Tibial artery (tissue), 4 donors: ENCODE results near the gene ACAD9.

Experiments used
- DNase-seq, 2 donors: peaks; one replicate each; pipeline ENCODE4 v3.0.0-alpha.2; 2019
- H3K27ac ChIP-seq, 2 donors: fragments of 200-600 bp; sonication (generic) in 1 of 2; 1 replicate in 1 of 2; 2 replicates in 1 of 2; pipeline ENCODE4 v1.5.1; 2018 to 2019; ENCODE audit warnings: mild to moderate bottlenecking in 1 of 2
- H3K27me3 ChIP-seq, 2 donors: fragments of 200-600 bp; sonication (generic) in 1 of 2; one replicate each; pipeline versions ENCODE4 v1.5.1 to v1.6.0; 2016 to 2019
- H3K36me3 ChIP-seq, 3 donors: fragments of 200-600 bp; sonication (generic) in 2 of 3; one replicate each; pipeline ENCODE4 v1.5.1; 2016 to 2019; ENCODE audit warnings: mild to moderate bottlenecking in 2 of 3
- H3K4me1 ChIP-seq, 4 donors: fragments of 200-600 bp; sonication (generic) in 2 of 4; 1 replicate in 3 of 4; 2 replicates in 1 of 4; pipeline ENCODE4 v1.5.1; 2016 to 2019
- H3K4me3 ChIP-seq, 2 donors: fragments of 200-600 bp; sonication (generic) in 1 of 2; 1 replicate in 1 of 2; 2 replicates in 1 of 2; pipeline ENCODE4 v1.5.1; 2018 to 2019; ENCODE audit warnings: mild to moderate bottlenecking in 2 of 2
- H3K9me3 ChIP-seq, 3 donors: fragments of 200-600 bp; sonication (generic) in 1 of 3; one replicate each; pipeline ENCODE4 v1.5.1; 2016 to 2019
- CTCF ChIP-seq, 2 experiments: fragments of 200-600 bp in 1 of 2; fragments of 450-650 bp in 1 of 2; IDR thresholded peaks; one replicate each; pipeline ENCODE4 v1.5.1; 2017 to 2019; ENCODE audit warnings: antibody characterized with exemption in 2 of 2, mild to moderate bottlenecking in 1 of 2, moderate library complexity in 1 of 2
- intact Hi-C: fragments of 100-400 bp; cut with DNase I; formaldehyde crosslinking; loops from one replicate; pipeline ENCODE4 v1.15.0; 2023; ENCODE audit warnings: low total_unique reads

ACAD9 gene

GRCh38 chr3:128932516-128933212, 53.2 kb downstream of the ACAD9 start:
- H3K9me3 ChIP-seq = peaks cover 0 to 4% (median 0%) of the 10 kb centered on the region in 3 donors
- intact Hi-C loops = no loop called here
- no peaks in the 10 kb centered on the region for H3K4me1 ChIP-seq
- H3K4me3 ChIP-seq = no peak overlapping the region
- DNase-seq = no peak
- no peak overlapping the region for H3K27ac ChIP-seq
- peaks cover 0 to 31% of the 10 kb centered on the region in 2 donors for H3K27me3 ChIP-seq
- no peak for TF ChIP-seq CTCF (IDR thresholded peaks at IDR 0.05)
- no peaks in the 10 kb centered on the region for H3K36me3 ChIP-seq

- intact Hi-C loops = no loop called here
- no peak for TF ChIP-seq CTCF (IDR thresholded peaks at IDR 0.05)
These were observed 53.9 kb downstream of the ACAD9 start for GRCh38 chr3:128933213-128933921.

GRCh38 chr3:128933922-128934253, 54.5 kb downstream of the ACAD9 start:
- no peak overlapping the region for H3K4me3 ChIP-seq
- no peaks in the 10 kb centered on the region for H3K36me3 ChIP-seq
- TF ChIP-seq CTCF (IDR thresholded peaks at IDR 0.05) = no peak
- peaks cover 0 to 4% (median 0%) of the 10 kb centered on the region in 3 donors for H3K9me3 ChIP-seq
- no peak for DNase-seq
- intact Hi-C loops = no loop called here
- H3K27ac ChIP-seq = no peak overlapping the region
- no peaks in the 10 kb centered on the region for H3K4me1 ChIP-seq
- H3K27me3 ChIP-seq = peaks cover 0 to 31% of the 10 kb centered on the region in 2 donors

More at GRCh38 chr3:128933213-128933921, 53.9 kb downstream of the ACAD9 start:
- peaks cover 0 to 31% of the 10 kb centered on the region in 2 donors for H3K27me3 ChIP-seq
- no peaks in the 10 kb centered on the region for H3K4me1 ChIP-seq
- H3K9me3 ChIP-seq = peaks cover 0 to 4% (median 0%) of the 10 kb centered on the region in 3 donors
- H3K4me3 ChIP-seq = no peak overlapping the region
- DNase-seq = no peak
- no peaks in the 10 kb centered on the region for H3K36me3 ChIP-seq
- no peak overlapping the region for H3K27ac ChIP-seq

- no peak for TF ChIP-seq CTCF (IDR thresholded peaks at IDR 0.05)
- Histone ChIP-seq H3K27ac (no peak overlapping the region), H3K4me3 (no peak overlapping the region), H3K4me1 (no peaks in the 10 kb centered on the region), H3K27me3 (peaks cover 0 to 36% of the 10 kb centered on the region in 2 donors), H3K36me3 (no peaks in the 10 kb centered on the region), H3K9me3 (no peaks in the 10 kb centered on the region)
- no peak for DNase-seq
- intact Hi-C loops = no loop called here
These were observed 56.5 kb downstream of the ACAD9 start for GRCh38 chr3:128935922-128936321.

GRCh38 chr3:128936341-128936740, 56.9 kb downstream of the ACAD9 start:
- intact Hi-C loops = no loop called here
- no peaks in the 10 kb centered on the region for H3K4me1 ChIP-seq
- peaks cover 0 to 36% of the 10 kb centered on the region in 2 donors for H3K27me3 ChIP-seq
- no peak for TF ChIP-seq CTCF (IDR thresholded peaks at IDR 0.05)
- no peak overlapping the region for H3K4me3 ChIP-seq
- no peaks in the 10 kb centered on the region for H3K9me3 ChIP-seq
- H3K36me3 ChIP-seq = no peaks in the 10 kb centered on the region
- no peak overlapping the region for H3K27ac ChIP-seq
- DNase-seq = no peak
